HCT116 (cell line): ENCODE data around the gene ATRIP.

Experiments
- CTCF ChIP-seq, 3 experiments: fragments of 200-600 bp in 1 of 3; sonication (generic) in 1 of 3; IDR thresholded peaks in 2 of 3; conservative IDR thresholded peaks in 1 of 3; 2 replicates each; pipeline ENCODE4 v1.5.1; 2012 to 2017; ENCODE audit warnings: low read depth in 2 of 3, low read length in 2 of 3, antibody characterized with exemption in 1 of 3, borderline replicate concordance in 1 of 3, control low read depth in 1 of 3, mild to moderate bottlenecking in 1 of 3, mixed read lengths in 1 of 3, mixed run types in 1 of 3, moderate library complexity in 1 of 3; ENCODE audit not compliant: insufficient read depth in 1 of 3
- POLR2A ChIP-seq: IDR thresholded peaks from 2 replicates; pipeline ENCODE4 v1.7.0; 2011; ENCODE audit warnings: borderline replicate concordance; ENCODE audit not compliant: insufficient read depth, insufficient read length; ENCODE audit errors: extremely low read depth
- TF ChIP-seq, protein P1 (sequence below): IDR thresholded peaks from 2 replicates; pipeline ENCODE4 v1.6.1; 2012; ENCODE audit warnings: low read depth

DNA sequence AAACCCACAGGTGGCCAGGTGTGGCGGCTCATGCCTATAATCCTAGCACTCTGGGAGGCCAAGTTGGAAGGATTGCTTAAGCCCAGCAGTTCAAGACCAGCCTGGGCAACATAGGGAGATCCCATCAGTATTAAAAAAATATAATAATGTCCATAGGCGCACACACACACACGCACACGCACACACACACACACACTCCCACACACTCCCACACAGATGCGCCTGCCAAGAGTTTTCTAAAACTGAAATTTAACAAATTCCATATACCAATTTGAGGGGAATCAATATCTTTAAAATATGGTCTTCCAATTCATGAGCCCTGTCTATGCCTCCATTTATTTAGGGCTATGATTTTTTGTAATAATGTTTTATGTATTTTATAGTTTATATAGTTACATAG, 40.4 kb downstream of the ATRIP start:
- no peak for TF ChIP-seq CTCF (IDR thresholded peaks at IDR 0.05 in 2 of 3, conservative IDR thresholded peaks at IDR 0.05 in 1 of 3; ENCODE audit: borderline replicate concordance in 1 of 3, insufficient read depth in 1 of 3, low read depth in 2 of 3, low read length in 2 of 3)
- no peak for TF ChIP-seq POLR2A
- TF ChIP-seq, protein P1, sequence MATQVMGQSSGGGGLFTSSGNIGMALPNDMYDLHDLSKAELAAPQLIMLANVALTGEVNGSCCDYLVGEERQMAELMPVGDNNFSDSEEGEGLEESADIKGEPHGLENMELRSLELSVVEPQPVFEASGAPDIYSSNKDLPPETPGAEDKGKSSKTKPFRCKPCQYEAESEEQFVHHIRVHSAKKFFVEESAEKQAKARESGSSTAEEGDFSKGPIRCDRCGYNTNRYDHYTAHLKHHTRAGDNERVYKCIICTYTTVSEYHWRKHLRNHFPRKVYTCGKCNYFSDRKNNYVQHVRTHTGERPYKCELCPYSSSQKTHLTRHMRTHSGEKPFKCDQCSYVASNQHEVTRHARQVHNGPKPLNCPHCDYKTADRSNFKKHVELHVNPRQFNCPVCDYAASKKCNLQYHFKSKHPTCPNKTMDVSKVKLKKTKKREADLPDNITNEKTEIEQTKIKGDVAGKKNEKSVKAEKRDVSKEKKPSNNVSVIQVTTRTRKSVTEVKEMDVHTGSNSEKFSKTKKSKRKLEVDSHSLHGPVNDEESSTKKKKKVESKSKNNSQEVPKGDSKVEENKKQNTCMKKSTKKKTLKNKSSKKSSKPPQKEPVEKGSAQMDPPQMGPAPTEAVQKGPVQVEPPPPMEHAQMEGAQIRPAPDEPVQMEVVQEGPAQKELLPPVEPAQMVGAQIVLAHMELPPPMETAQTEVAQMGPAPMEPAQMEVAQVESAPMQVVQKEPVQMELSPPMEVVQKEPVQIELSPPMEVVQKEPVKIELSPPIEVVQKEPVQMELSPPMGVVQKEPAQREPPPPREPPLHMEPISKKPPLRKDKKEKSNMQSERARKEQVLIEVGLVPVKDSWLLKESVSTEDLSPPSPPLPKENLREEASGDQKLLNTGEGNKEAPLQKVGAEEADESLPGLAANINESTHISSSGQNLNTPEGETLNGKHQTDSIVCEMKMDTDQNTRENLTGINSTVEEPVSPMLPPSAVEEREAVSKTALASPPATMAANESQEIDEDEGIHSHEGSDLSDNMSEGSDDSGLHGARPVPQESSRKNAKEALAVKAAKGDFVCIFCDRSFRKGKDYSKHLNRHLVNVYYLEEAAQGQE: no peak
